Measurements from ENCODE around the gene WNT5A.

The WNT5A gene

GRCh38 chr3:55486857-55487380 is at the start of gene WNT5A:
TSS of gene WNT5A (minus strand) at chr3:55487306. CDS start at chr3:55486985, 321 bp downstream.
- peak; percentile 52 for DNase-seq

- peak; percentile 43 for DNase-seq
Observed at GRCh38 chr3:55534876-55535275, 47.8 kb upstream of the WNT5A start.

GRCh38 chr3:55532806-55533205 is 45.7 kb upstream of the WNT5A start:
- DNase-seq, result no peak

GRCh38 chr3:55531321-55531720 is 44.2 kb upstream of the WNT5A start:
- no peak for DNase-seq

GRCh38 chr3:55527361-55527760 is 40.3 kb upstream of the WNT5A start:
- no peak for DNase-seq

- DNase-seq, result peak; percentile 79
Observed at GRCh38 chr3:55526332-55527030, 39.4 kb upstream of the WNT5A start.

- no peak for DNase-seq
Observed at GRCh38 chr3:55525436-55525835, 38.3 kb upstream of the WNT5A start.

- no peak for DNase-seq
Observed at GRCh38 chr3:55524565-55525244, 37.6 kb upstream of the WNT5A start.

- DNase-seq, result no peak
Observed at GRCh38 chr3:55523471-55523870, 36.4 kb upstream of the WNT5A start.

GRCh38 chr3:55521738-55522421 is 34.8 kb upstream of the WNT5A start:
- DNase-seq, result no peak

- no peak for DNase-seq
Observed at GRCh38 chr3:55521064-55521737, 34.1 kb upstream of the WNT5A start.

GRCh38 chr3:55519019-55519418 is 31.9 kb upstream of the WNT5A start:
- no peak for DNase-seq

GRCh38 chr3:55518451-55518850 is 31.3 kb upstream of the WNT5A start:
- DNase-seq, result no peak

- no peak for DNase-seq
Observed at GRCh38 chr3:55516392-55517030, 29.4 kb upstream of the WNT5A start.

- DNase-seq, result no peak
Observed at GRCh38 chr3:55515550-55516246, 28.6 kb upstream of the WNT5A start.

GRCh38 chr3:55514962-55515361 is 27.9 kb upstream of the WNT5A start:
- no peak for DNase-seq

- DNase-seq, result no peak
Observed at GRCh38 chr3:55512571-55513343, 25.7 kb upstream of the WNT5A start.

- no peak for DNase-seq
Observed at GRCh38 chr3:55511895-55512570, 24.9 kb upstream of the WNT5A start.

- no peak for DNase-seq
Observed at GRCh38 chr3:55508335-55508734, 21.2 kb upstream of the WNT5A start.

GRCh38 chr3:55507808-55508207 is 20.7 kb upstream of the WNT5A start:
- DNase-seq, result no peak

- DNase-seq, result no peak
Observed at GRCh38 chr3:55505776-55506175, 18.7 kb upstream of the WNT5A start.
